Measurements from ENCODE around the gene TIMM13.

The TIMM13 gene

DNA sequence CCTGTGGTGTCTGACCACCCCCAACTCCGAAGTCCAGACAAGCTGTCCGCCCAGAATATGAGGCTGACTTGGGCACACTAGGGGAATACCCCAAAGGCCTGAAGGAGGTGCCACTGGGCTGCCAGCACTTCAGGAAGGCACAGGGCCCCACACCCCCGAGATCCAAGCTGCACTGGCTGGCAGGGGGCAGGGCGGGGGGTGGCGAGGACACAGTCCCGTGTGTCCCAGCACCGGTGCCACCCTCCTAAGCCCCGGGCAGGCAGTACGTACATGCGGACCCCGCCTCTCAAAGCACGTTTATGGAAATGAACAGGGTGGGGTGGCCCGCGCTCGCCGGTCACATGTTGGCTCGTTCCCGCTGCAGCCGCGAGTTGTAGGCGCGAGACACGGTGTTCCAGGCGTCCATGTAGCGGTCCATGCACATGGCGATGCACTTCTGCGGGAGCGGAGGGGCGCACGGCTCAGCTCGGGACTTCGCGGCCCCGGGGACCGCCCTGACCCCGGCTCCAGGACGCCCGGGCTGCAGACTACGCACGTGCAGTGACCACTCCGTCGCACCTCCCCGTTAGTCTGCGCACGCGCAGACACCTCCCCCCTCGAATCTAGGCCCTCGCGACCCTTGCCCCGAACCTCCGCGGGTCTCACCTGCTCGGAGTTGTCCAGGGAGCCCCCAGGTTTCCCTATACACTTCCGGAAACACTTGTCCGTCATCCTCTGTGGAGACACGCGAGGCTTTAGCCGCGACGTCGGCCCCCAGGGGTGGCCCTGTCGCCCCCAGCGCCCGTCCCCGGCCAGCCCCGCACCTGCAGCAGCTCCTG is 566 bp downstream of the TIMM13 start:
- TF ChIP-seq FOXA1 (IDR thresholded peaks at IDR 0.05), result no peak
- peak; percentile 96; the same call in 1 of the 2 replicates for TF ChIP-seq L3MBTL2 (conservative IDR thresholded peaks at IDR 0.05)
- TF ChIP-seq SUZ12 (IDR thresholded peaks at IDR 0.05), result no peak
- TF ChIP-seq ELF4 (IDR thresholded peaks at IDR 0.05), result no peak
- no peak for TF ChIP-seq NFRKB (IDR thresholded peaks at IDR 0.05)
- ChIA-PET POLR2A (interaction anchor here (0.9 to 3.6 kb wide), 8 partner anchors 16 to 61 kb away, joined by 3 to 22 read pairs (median 4); partner anchors contain the start of genes GADD45B and LMNB2), CTCF (interaction anchor here (0.6 to 1.1 kb wide), 2 partner anchors 20 to 36 kb away, joined by 3 to 5 read pairs; no protein-coding TSS in a partner anchor)
- DNase-seq (ENCODE audit: extremely low spot score), result peak; percentile 70

DNA sequence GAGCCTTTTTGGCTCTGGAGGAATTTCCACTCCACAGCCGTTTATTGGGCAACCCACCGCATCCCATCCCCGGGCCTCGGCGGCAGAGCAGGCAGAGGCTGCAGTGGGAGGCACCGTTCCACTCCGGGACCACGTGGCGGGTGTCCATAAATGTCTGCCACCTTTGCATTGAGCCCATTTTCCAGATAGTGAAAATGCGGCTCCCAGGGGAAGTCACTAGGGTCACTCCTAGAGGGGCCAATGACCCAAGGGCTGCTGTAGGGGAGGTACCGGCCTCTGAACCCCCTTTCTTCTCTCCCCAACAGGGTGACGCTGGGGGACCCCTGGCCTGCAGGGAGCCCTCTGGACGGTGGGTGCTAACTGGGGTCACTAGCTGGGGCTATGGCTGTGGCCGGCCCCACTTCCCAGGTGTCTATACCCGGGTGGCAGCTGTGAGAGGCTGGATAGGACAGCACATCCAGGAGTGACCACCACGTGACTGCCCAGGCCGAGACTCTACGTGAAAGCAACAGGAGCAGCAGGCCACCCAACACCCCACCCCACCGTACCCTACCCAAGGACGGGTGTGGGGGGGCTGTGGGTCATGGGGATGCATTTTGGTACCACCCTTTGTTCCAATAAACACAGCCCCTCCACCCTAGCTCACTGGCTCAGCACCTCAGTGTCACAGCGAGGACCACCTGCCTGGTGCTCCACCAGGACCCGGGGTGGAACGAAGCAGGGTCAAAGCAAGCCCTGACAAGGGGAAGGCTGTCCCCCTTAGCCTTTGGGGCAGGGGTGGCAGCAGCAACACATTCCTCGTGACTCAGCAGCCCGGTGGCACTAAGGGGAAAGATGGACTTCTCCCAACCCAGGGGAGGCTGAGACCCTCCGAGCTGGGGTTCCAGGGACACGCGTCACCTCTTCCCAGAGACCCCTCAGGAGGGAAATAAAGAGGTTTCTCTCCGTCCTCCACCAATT is 1.5 kb downstream of the TIMM13 start:
- TF ChIP-seq SUZ12 (IDR thresholded peaks at IDR 0.05) (no peak), LEF1 (IDR thresholded peaks at IDR 0.05; ENCODE audit: borderline replicate concordance) (no peak), BHLHE40 (IDR thresholded peaks at IDR 0.05; ENCODE audit: borderline replicate concordance) (no peak), PKNOX1 (IDR thresholded peaks at IDR 0.05) (no peak), TARDBP (IDR thresholded peaks at IDR 0.05) (no peak), ARNT (IDR thresholded peaks at IDR 0.05) (no peak), FOXM1 (IDR thresholded peaks at IDR 0.05; ENCODE audit: borderline replicate concordance) (no peak), ZNF384 (IDR thresholded peaks at IDR 0.05) (no peak), FOXK2 (IDR thresholded peaks at IDR 0.05) (no peak), ELF4 (IDR thresholded peaks at IDR 0.05) (no peak), FOXA1 (IDR thresholded peaks at IDR 0.05) (no peak), L3MBTL2 (conservative IDR thresholded peaks at IDR 0.05) (no peak), CTBP1 (IDR thresholded peaks at IDR 0.05; ENCODE audit: borderline replicate concordance) (no peak)
- no peak for DNase-seq (ENCODE audit: extremely low spot score)
- ChIA-PET CTCF (no interaction called here), POLR2A (interaction anchor here (1.1 to 3.6 kb wide), 2 partner anchors 31 to 50 kb away, joined by 3 to 22 read pairs; partner anchors contain the start of genes GADD45B and LMNB2)

GRCh38 chr19:2424686-2425621 is 2.4 kb downstream of the TIMM13 start:
- ChIA-PET POLR2A (interaction anchor here (1.2 to 3.6 kb wide), 2 partner anchors 32 kb away, joined by 3 to 22 read pairs; partner anchors contain the start of gene LMNB2), CTCF (no interaction called here)
- TF ChIP-seq FOXM1 (IDR thresholded peaks at IDR 0.05; ENCODE audit: borderline replicate concordance), result no peak
- TF ChIP-seq ZNF384 (IDR thresholded peaks at IDR 0.05), result no peak
- TF ChIP-seq FOXK2 (IDR thresholded peaks at IDR 0.05), result no peak
- no peak for TF ChIP-seq CTBP1 (IDR thresholded peaks at IDR 0.05; ENCODE audit: borderline replicate concordance)
- no peak for TF ChIP-seq ARNT (IDR thresholded peaks at IDR 0.05)
- no peak for TF ChIP-seq SP1 (IDR thresholded peaks at IDR 0.05)
- TF ChIP-seq TARDBP (IDR thresholded peaks at IDR 0.05), result no peak
- TF ChIP-seq L3MBTL2 (conservative IDR thresholded peaks at IDR 0.05), result no peak
- no peak for TF ChIP-seq HDGF (IDR thresholded peaks at IDR 0.05; ENCODE audit: borderline replicate concordance)
- no peak for TF ChIP-seq ELF4 (IDR thresholded peaks at IDR 0.05)
- no peak for TF ChIP-seq FOXA1 (IDR thresholded peaks at IDR 0.05)
- TF ChIP-seq PKNOX1 (IDR thresholded peaks at IDR 0.05), result no peak
- TF ChIP-seq SUZ12 (IDR thresholded peaks at IDR 0.05), result no peak
- no peak for TF ChIP-seq NFRKB (IDR thresholded peaks at IDR 0.05)
- no peak for TF ChIP-seq LEF1 (IDR thresholded peaks at IDR 0.05; ENCODE audit: borderline replicate concordance)
- TF ChIP-seq BHLHE40 (IDR thresholded peaks at IDR 0.05; ENCODE audit: borderline replicate concordance), result no peak
- DNase-seq (ENCODE audit: extremely low spot score), result no peak

- no peak for DNase-seq (ENCODE audit: extremely low spot score)
- POLR2A ChIA-PET, result interaction anchor here (1.2 kb wide), 1 partner anchor 33 kb away, joined by 3 read pairs; the partner anchor contains the start of gene LMNB2
- no peak for TF ChIP-seq HDGF (IDR thresholded peaks at IDR 0.05; ENCODE audit: borderline replicate concordance)
- no peak for TF ChIP-seq L3MBTL2 (conservative IDR thresholded peaks at IDR 0.05)
- TF ChIP-seq PKNOX1 (IDR thresholded peaks at IDR 0.05), result no peak
- no peak for TF ChIP-seq SP1 (IDR thresholded peaks at IDR 0.05)
- TF ChIP-seq BHLHE40 (IDR thresholded peaks at IDR 0.05; ENCODE audit: borderline replicate concordance), result no peak
- TF ChIP-seq CTBP1 (IDR thresholded peaks at IDR 0.05; ENCODE audit: borderline replicate concordance), result no peak
- TF ChIP-seq NFRKB (IDR thresholded peaks at IDR 0.05), result no peak
- CTCF ChIA-PET, result no interaction called here
Observed at GRCh38 chr19:2423915-2424685, 3.3 kb downstream of the TIMM13 start.

All from HEK293T (cell line).